ENCODE results near the gene NRXN3.

GRCh38 chr14:78530078-78530477 lies 359.9 kb downstream of the NRXN3 start:
- TF ChIP-seq CTCF (optimal IDR thresholded peaks at IDR 0.05 in 1 of 3, IDR thresholded peaks at IDR 0.05 in 1 of 3, conservative IDR thresholded peaks at IDR 0.05 in 1 of 3; ENCODE audit: extremely low read depth in 1 of 3, insufficient read depth in 2 of 3, low read length in 3 of 3) = no peak
- TF ChIP-seq EZH2 (IDR thresholded peaks at IDR 0.05; ENCODE audit: low read length) = no peak
